GM10266 (cell line): ENCODE results near the gene KCNJ9.

Experiments
- DNase-seq: peaks from one replicate; pipeline ENCODE4 v3.0.0; 2012; ENCODE audit errors: extremely low spot score
- CTCF ChIP-seq: IDR thresholded peaks from 2 replicates; pipeline ENCODE4 v1.5.1; 2012; ENCODE audit warnings: mild to moderate bottlenecking, low read depth; ENCODE audit not compliant: control insufficient read depth, insufficient read depth; ENCODE audit errors: missing control alignments

The KCNJ9 gene

GRCh38 chr1:160075836-160076235 is 5.5 kb upstream of the KCNJ9 start:
- TF ChIP-seq CTCF, result no peak
- no peak for DNase-seq

- DNase-seq, result no peak
- TF ChIP-seq CTCF, result no peak
Observed at GRCh38 chr1:160076295-160076694, 5.0 kb upstream of the KCNJ9 start.

GRCh38 chr1:160077486-160077885 is 3.9 kb upstream of the KCNJ9 start:
- no peak for TF ChIP-seq CTCF

GRCh38 chr1:160078512-160079195 is 2.7 kb upstream of the KCNJ9 start:
- DNase-seq, result peak; percentile 82
- TF ChIP-seq CTCF, result peak; percentile 80

More at GRCh38 chr1:160077486-160077885, 3.9 kb upstream of the KCNJ9 start:
- DNase-seq, result no peak

- DNase-seq, result no peak
- no peak for TF ChIP-seq CTCF
Observed at GRCh38 chr1:160079448-160079847, 1.9 kb upstream of the KCNJ9 start.

- no peak for TF ChIP-seq CTCF
- DNase-seq, result no peak
Observed at GRCh38 chr1:160080381-160081100, 797 bp upstream of the KCNJ9 start.

GRCh38 chr1:160082487-160082886 is 1.1 kb downstream of the KCNJ9 start:
- no peak for TF ChIP-seq CTCF
- DNase-seq, result no peak
